T-helper 9 cell (primary cell): ENCODE results near the gene CCL27.
"Not testable (repeated sequence)": the region's sequence is repeated elsewhere in the genome, so short reads cannot be mapped to it uniquely, and the experiment has no call there.

Experiments
- DNase-seq: peaks from one replicate; pipeline ENCODE4 v3.0.0-alpha.2; 2020

The CCL27 gene

GRCh38 chr9:34648673-34649072 lies 13.8 kb downstream of the CCL27 start:
- DNase-seq, result no peak

DNA sequence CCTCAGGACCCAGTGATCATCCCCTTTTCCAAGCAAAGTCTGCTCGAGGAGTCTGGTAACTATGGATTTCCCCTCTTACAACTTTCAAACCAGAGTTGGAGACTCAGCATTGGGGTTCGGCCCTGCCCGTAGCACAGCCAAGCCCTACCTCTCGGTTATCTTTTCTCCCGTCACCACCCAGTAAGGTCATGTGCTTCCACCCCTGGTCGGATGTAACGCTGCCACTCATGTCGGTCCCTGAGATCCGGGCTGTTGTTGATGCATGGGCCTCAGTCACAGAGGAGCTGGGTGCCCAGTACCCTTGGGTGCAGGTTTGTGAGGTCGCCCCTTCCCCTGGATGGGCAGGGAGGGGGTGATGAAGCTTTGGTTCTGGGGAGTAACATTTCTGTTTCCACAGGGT lies 14.8 kb downstream of the CCL27 start:
- no peak for DNase-seq

- no peak for DNase-seq
These were observed 15.4 kb downstream of the CCL27 start for GRCh38 chr9:34647084-34647403.

GRCh38 chr9:34646211-34647083 lies 16.0 kb downstream of the CCL27 start, which contains the start of gene GALT:
GALT (plus strand) TSS chr9:34646675; CDS start chr9:34646705, 30 bp downstream.
- DNase-seq, result peak; percentile 97

- DNase-seq, result no peak
These were observed 17.6 kb downstream of the CCL27 start for GRCh38 chr9:34644766-34645314.

GRCh38 chr9:34642679-34643078 lies 19.8 kb downstream of the CCL27 start:
- no peak for DNase-seq

GRCh38 chr9:34639322-34639721 lies 23.1 kb downstream of the CCL27 start:
- not testable (repeated sequence) for DNase-seq

DNA sequence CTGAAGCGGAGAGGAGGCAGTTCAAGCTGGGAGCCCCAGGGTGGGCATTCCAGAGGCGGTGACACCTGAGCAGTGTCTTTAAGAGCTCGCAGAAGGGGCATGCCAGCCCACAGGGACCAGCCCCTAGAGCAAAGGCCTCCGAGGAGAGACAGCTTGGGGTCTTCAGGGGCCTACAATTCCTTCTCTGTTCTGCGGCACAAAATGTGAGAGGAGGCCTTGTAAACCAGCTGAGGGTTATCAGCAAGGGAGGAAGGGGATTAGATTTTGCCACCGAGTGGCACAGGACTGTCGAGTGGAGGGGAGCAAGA lies 24.4 kb downstream of the CCL27 start:
- no peak for DNase-seq

DNA sequence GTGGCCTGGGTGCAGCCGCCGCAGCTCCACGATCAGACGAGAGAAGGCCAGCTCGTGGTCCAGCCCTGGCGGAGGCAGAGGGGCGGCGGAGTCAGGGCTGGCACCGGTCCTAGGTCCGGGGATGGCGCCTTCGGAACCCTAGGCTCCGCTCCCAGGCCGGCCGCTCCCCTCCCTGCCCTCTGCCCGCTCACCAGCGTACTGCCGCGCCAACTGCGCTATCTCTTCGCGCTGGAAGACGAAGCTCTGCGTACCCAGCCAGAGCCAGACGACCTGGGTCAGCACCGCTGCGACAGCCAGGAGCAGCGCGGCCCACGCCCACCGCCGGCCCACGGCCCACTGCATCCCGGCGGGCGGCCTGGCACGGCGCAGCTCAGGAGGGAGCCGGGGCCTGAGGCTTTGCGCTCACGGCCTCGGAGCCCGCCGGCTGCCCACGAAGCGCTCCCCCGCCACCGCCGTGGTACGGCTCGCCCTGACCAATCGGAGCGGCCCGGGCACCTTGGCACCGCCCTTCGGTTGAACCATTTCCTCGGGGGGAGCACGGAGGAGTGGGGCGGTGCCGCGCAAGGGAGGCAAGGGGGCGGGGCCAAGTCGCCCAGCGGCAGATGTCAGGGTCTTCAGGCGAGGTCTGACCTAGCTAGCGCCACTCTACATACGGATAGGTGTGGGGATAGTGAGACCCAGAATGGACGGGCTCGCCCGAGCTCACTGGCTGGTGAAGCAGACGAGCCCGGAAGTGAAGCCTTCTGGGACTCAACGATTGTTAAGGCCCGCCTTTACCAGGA lies 24.9 kb downstream of the CCL27 start, which contains the start of gene SIGMAR1:
TSS of gene SIGMAR1 (minus strand) at position 432 of the 782 bp plus-strand sequence. CDS start at position 342, 90 bp downstream.
- peak; percentile 90 for DNase-seq

DNA sequence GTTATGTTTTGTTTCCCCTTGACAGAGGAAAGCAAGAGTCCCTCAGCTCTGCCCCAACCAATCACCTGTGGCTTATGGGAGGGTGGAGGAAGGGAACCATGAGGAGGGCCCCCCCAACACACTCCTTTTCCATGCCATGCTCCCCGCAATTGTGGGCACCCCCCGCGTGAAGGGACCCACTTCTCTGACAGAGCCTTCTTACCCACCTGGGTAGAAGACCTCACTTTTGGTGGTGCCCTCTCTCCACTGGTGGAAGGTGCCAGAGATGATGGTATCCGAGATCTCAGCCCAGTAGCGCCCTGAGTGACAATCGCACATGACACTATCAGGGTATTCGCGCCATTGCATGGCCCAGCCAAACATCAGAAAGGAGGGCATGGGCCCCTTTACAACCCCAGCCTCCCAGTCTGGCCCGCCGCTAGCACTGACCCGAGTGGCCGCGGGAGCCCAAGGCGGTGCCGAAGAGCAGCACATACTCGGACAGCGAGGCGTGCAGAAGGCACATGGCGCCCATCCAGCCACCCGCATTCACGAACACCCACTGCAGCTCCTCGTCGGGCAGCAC lies 25.6 kb downstream of the CCL27 start:
- DNase-seq, result no peak

GRCh38 chr9:34635556-34635955 lies 26.9 kb downstream of the CCL27 start:
- no peak for DNase-seq

- no peak for DNase-seq
These were observed 27.8 kb downstream of the CCL27 start for GRCh38 chr9:34634551-34635248.

DNA sequence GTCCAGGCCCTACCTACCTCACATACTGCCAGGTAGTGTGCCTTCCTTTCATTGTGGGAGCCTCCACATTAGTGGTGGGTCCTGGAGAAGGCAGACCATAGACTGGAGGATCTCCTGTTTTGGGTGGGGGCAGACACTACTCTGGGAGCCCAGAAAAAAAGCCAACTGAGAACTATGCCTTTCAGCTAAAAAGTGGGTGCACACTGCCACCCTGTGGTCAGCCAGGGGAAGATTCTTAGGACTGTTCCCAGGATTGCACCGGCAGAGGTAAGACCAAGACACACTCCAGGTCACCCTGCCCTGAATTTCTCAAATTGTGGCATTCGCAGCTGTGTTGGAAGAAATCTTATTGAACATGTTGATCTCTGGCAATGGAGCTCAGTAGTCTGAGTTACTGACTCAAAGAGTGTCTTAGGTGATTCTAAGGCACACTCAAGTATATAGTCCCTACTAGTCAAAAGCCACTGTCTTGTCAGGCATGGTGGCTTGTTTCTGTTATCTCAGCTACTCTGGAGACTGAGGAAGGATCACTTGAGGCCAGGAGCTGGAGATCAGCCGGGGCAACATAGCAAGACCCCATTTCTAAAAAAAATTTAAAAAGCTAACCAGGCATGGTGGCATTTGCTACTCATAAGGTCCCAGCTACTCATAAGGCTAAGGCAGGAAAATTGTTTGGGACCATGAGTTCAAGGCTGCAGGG lies 28.5 kb downstream of the CCL27 start:
- DNase-seq, result peak; percentile 72

- DNase-seq, result no peak
These were observed 29.3 kb downstream of the CCL27 start for GRCh38 chr9:34633166-34633565.

GRCh38 chr9:34630402-34631154 lies 31.9 kb downstream of the CCL27 start:
- no peak for DNase-seq

DNA sequence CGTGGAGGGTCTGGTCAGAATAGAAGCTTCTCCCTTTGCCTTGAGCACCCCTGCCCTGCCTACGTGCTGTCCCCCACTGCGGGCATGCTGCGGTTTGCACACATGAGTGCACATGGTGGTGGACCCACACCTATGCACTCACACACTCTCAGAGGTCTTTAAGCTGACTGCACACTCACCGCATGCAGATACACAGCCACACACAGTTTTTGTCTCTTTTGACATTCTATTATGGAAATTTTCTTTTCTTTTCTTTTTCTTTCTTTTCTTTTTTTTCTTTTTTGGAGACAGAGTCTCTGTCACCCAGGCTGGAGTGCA lies 33.0 kb downstream of the CCL27 start:
- no peak for DNase-seq

GRCh38 chr9:34628656-34629490 lies 33.6 kb downstream of the CCL27 start, which contains the start of gene ARID3C:
ARID3C (minus strand) TSS chr9:34629066; CDS start chr9:34628014, 1,052 bp downstream.
- DNase-seq, result peak; percentile 40

- no peak for DNase-seq
These were observed 34.5 kb downstream of the CCL27 start for GRCh38 chr9:34627716-34628655.

DNA sequence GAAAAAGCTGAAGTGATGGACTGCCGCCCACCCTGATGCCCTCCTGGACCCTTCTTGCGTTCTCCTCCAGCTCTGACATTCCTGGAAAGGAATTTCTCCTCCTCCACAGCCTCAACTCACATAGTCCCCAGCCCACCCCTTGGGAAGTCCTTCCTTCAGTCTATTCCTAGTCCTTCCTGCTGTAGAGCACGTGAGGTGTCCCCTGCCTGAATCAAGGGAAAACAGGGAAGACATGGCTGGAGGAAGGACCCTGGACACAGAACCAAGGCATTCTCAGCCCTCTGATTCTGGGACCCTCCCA lies 37.3 kb downstream of the CCL27 start:
- no peak for DNase-seq
